Hindlimb muscle (tissue), 1 donor: ENCODE measurements around the gene ZNF17. TPM values are rescaled to one million over a fixed set of nuclear protein-coding genes. Genes with fewer than 3 reads are reported as not detected.
"Not testable (repeated sequence)": the region's sequence is repeated elsewhere in the genome, so short reads cannot be mapped to it uniquely, and the experiment has no call there.

ENCODE experiments used
- DNase-seq: peaks from one replicate; pipeline ENCODE4 v3.0.0-alpha.2; 2013
- polyA plus RNA-seq: library from polyadenylated mRNA; unstranded; fragments of 120-200 nt; gene quantifications from one replicate; pipeline ENCODE4 v1.2.1, GENCODE V29; 2013; ENCODE audit not compliant: insufficient read length

ZNF17 gene
- 7.3 TPM for polyA plus RNA-seq

DNA sequence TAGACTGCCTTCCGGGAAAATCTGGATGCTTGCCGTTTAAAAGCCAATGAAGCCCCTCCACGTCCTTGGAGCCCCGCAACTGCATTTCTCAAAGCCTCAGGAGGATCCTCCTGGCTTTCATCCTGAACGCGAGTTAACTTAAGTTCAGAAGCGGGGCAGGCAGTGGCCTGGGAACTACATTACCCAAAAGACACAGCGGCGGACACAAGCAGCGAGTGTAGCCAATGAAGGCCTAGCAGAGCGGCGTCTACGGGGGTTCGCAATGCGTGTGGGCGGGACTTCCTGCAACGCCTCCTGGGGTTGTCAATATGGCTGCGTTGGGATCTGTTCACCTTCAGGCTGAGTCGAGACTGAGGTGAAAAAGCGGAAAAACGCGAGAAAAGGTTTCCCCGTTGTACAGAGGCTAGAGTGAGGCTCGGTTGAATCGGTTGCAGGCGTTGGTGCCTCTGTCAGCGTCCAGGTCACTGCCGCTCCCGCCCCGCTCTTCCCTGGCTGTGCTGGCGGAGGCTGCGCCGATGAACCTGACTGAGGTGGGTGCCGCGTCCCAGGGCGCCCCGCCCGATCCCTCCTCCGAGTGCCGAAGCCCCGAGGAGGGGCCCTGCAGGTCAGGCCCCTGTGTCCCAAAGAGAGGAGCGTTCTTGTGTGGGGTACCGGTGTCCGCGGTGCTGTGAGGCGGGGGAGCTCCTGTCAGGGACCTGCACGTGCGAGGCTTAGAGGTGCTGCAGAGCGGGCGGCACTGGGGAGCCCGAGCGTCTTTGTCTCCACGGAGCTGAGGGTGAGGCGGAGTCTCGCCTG lies at the start of gene ZNF17:
TSS of gene ZNF17 (plus strand) at position 285 of the 795 bp plus-strand sequence. CDS start 2,455 bp downstream, outside the sequence.
- peak; percentile 94 for DNase-seq

DNA sequence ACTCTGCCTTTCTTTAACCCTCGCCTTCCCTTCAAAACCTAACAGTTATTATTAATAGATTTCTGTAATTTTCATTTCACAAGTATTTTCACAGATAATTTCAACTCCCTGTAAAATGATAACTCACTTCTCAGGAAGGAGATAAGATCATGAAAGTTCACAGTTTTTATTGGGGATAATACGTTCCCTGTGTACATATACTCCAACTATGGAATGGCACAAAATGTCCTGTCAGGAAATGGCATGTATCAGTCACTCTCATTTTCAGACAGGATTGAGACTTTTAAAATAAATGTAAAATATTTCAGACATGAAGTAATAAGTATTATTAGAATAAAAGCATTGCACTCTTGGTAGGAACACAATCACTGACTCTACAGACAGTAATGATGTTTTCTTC lies 48.5 kb upstream of the ZNF17 start:
- no peak for DNase-seq

DNA sequence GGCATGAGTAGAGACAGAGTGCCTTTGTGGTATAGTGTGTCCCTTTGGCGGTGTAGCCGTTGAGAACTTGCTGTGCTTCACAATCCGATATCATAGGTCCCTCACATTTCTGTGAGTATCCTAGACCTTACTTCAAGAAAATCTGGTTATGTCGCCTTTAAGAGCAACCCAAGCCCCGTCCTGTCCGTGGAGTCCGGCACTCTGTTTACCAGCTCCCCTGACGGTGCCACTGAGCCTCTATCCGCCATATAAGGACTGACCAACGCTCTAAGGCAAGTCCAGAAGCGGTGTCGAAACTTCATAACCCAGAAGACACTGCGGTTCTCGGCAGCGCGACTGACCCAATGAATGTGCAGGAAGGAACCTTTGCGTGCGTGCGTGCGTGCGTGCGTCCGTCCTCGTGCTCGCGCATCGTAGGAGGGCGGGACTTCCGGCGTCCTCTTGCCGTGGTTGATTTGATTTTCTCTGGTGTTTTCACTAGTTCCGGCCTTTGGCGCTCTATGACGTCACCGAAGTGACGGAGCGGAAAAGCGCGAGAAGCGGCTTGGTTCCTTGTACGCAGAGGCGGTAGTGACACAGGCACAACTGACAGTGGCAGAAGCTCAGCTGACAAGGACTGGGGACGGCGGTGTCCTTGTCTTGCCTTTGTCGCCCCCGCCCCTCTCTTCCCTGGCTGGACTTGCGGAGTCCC lies 47.8 kb upstream of the ZNF17 start, which contains the start of the genes TRAPPC2B and ZNF547:
TSS of gene TRAPPC2B (plus strand) at position 555 of the 691 bp plus-strand sequence. CDS start 1,283 bp downstream, outside the sequence.
TSS of gene ZNF547 (plus strand) at position 555 of the 691 bp plus-strand sequence. CDS start 5,005 bp downstream, outside the sequence.
- DNase-seq, result peak; percentile 100

DNA sequence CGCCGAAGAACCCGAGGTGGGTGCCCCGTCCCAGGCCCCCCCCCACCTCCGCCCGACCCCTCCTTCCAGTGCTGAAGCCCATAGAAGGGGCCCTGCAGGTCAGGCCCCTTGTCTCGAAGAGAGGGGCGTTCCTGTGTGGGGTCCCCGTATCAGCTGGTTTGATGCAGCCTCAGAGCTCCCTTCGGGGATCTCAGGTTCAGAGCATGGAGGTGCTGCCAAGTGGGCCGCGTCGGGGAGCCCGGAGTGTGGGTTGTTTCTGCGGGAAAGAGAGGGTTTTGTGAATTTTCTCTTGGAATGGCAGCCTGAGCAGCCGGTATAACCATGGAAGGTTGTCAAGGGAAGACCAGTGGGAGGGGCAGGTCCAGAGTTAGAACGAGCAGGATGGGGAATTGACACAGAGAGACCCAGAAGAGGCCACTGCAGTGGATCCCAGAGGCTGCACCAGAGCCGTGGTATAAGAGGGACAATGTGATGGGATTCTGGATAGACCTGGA lies 47.2 kb upstream of the ZNF17 start:
- peak; percentile 27 for DNase-seq

DNA sequence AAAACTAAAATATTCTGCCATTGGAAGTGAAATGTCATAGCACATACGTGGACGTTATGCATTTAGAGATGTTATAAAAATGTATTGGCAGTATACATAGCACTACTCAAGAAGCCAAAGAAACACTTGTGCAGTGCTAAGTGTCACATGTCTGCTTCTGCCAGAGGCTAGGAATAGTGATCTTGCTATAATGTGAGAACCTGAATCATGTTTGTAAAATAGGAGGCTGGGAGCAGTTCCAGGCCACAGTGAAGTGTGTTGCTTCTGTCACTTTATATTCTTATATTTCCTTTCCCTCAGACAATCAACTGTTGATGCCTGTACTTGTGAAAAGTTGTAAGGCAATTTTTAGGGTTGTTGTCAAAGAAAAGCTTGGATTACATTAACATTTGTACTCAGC lies 44.2 kb upstream of the ZNF17 start:
- DNase-seq, result no peak

DNA sequence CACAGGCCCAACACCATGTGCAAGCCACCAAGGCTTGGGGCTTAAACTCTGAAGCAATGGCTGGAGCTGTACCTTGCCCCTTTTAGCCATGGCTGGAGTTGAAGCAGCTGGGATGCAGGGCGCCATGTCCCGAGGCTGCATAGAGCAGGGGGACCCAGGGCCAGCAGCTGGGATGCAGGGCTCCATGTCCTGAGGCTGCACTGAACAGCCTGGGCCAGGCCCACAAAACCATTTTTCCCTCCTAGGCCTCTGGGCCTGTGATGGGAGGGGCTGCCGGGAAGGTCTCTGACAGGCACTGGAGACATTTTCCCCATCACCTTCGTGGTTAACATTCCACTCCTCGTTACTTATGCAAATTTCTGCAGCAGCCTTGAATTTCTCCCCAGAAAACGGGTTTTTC lies 36.8 kb upstream of the ZNF17 start:
- no peak for DNase-seq

DNA sequence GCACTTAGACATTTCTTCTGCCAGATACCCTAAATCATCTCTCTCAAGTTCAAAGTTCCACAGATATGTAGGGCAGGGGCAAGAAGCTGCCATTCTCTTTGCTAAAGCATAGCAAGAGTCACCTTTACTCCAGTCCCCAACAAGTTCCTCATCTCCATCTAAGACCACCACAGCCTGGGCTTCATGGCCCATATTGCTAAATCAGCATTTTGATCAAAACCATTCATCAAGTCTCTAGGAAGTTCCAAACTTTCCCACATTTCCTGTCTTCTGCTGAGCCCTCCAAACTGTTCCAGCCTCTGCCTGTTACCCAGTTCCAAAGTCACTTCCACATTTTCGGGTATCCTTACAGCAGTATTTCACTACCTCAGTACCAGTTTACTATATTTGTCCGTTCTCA lies 36.3 kb upstream of the ZNF17 start:
- not testable (repeated sequence) for DNase-seq

DNA sequence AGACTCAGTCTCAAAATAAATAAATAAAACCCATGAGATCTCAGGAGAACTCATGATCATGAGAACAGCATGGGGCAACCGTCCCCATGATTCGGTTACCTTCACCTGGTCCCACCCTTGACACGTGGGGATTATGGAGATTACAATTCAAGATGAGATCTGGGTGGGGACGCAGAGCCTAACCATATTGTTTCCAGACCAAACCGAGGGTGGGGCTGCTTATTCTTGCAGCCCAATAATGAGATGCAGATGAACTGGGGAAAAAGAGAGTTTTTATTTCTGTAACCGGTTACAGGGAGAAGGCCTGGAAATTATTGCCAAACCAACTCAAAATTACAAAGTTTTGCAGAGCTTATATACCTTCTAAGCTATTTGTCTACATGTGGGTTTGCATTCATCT lies 34.8 kb upstream of the ZNF17 start:
- no peak for DNase-seq

DNA sequence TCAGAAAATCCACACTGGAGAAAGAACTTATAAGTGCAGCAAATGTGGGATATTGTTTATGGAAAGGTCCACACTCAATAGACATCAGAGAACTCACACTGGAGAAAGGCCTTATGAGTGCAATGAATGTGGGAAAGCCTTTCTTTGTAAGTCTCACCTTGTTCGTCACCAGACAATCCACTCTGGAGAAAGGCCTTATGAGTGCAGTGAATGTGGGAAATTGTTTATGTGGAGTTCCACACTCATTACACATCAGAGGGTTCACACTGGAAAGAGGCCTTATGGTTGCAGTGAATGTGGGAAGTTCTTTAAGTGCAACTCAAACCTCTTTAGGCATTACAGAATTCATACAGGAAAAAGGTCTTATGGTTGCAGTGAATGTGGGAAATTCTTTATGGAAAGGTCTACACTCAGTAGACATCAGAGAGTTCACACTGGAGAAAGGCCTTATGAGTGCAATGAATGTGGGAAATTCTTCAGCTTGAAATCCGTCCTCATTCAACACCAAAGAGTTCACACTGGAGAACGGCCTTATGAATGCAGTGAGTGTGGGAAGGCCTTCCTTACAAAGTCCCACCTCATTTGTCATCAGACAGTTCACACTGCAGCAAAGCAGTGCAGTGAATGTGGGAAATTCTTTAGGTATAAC lies 33.3 kb upstream of the ZNF17 start:
- no peak for DNase-seq

DNA sequence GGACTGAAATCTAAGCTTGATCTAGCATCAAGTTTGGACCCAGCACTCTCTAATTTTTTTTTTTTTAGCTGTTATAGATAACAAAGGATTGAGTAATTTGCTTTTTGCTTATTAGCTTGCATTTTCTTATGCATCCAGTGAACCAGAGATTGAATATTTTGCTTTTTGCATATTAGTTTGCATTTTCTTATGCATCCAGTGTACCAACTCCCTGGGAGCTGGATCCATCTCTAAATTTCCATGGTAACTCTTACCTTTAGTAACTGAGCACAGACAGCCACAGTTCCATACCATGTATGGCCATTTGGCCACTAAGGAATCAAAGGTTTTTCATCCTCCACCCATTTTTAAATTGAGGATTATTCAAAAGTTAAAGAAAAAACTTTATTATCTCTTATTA lies 30.0 kb upstream of the ZNF17 start:
- no peak for DNase-seq

DNA sequence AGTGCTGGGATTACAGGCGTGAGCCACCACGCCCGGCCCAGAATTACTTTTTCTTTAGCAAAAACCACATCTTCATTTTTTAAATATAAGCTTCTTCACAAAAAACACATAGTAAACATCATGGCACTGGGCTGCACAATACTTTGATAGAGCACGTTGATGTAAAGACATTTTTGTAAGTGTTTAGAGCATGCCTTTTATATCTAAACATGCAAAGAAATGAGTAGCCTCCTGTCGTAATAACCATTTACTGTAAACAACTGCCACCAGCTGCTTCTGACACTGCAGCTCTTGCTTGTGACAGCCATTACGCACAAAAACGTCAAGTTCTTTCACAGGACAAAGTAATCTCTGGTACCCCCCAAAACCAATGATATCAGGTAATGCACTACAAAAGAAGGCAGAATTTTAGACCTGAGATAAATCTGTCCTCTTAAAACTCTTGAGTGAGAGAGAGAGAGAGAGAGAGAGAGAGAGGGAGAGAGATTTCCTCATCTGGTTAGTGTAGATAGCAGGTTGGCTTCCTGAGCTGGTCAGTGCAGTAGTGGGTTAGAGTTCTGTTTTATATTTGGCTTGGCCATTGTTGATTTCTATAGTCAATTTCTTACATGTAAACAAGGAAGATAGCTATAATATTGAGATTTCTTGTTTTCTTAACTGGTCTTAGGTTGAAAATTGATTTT lies 28.0 kb upstream of the ZNF17 start:
- no peak for DNase-seq

DNA sequence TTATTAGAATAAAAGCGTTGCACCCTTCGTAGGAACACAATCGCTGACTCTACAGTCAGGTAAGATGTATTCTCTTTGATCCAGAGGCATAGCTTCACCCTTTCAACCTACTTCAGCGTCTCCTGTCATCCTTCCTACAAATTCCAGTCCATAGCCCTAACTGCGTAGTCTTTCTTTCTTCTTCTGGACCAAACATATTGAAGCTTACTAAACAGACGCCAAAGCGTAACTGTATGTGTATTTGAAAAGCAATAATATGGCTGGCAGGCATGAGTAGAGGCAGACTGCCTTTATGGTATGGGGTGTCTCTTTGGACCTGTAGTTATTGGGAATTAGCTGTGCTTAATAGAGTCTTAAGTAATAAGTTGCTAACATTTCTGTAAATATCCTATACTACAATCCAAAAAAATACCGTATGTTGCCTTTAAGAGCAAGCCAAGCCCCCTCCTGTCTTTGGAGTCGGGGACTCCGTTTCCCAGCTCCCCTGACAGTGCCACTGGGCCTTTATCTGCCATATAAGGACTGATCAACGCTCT lies 21.7 kb upstream of the ZNF17 start:
- no peak for DNase-seq

DNA sequence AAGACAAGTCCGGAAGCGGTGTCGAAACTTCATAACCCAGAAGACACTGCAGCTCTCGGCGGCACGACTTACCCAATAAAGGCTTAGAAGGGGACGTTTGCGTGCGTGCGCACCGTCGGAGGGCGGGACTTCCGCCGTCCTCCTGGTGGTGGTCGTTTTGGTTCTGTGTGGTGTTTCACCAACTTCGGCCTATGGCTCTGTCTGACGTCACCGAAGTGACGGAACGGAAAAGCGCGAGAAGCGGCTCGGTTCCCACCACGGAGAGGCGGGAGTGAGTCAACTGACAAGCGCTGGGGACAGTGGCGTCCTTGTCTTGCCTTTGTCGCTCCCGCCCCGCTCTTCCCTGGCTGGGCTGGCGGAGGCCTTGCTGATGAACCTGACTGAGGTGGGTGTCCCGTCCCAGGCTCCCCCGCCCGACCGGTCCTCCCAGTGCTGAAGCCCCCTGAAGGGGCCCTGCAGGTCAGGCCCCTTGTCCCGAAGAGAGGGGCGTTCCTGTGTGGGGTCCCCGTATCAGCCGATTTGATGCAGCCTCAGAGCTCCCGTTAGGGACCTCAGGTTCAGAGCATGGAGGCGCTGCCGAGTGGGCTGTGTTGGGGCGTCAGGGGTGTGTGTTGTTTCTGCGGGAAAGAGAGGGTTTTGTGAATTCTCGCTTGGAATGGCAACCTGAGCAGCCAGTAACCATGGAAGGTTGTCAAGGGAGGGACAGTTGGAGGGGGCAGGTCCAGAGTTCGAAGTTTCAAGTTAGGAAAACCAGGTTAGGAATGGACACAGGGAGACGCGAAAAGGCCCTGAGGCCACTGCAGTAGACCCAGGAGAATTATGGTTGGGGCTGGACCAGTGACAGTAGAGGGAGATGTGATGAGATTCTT lies 21.0 kb upstream of the ZNF17 start, which contains the start of gene ZNF548:
TSS of gene ZNF548 (plus strand) at position 125 of the 869 bp plus-strand sequence. CDS start at position 371, 246 bp downstream.
- peak; percentile 98 for DNase-seq

DNA sequence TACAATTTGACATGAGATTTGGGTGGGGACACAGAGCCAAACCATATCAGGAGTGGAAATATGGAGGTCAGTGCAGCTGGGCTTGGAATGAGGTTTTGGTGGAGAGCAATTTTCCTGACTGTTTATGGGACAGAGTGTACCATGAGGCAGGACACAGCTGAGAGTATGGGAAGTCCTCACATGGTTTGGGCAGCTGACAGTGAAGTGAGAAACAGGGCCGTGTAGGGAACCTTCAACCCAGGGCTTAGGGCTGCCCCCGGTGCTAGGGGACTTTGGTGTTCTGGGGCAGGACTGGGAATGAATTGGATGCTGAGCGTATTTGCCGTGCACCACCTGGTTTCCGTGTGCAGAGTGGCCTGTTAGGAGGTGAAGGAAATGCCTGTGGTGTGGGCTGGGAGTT lies 15.3 kb upstream of the ZNF17 start:
- DNase-seq, result no peak

DNA sequence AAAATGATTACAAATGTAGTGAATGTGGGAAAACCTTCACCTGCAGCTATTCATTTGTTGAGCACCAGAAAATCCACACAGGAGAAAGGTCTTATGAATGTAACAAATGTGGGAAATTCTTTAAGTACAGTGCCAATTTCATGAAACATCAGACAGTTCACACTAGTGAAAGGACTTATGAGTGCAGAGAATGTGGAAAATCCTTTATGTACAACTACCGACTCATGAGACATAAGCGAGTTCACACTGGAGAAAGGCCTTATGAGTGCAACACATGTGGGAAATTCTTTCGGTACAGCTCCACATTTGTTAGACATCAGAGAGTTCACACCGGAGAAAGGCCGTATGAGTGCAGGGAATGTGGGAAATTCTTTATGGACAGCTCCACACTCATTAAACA lies 12.1 kb upstream of the ZNF17 start:
- no peak for DNase-seq

DNA sequence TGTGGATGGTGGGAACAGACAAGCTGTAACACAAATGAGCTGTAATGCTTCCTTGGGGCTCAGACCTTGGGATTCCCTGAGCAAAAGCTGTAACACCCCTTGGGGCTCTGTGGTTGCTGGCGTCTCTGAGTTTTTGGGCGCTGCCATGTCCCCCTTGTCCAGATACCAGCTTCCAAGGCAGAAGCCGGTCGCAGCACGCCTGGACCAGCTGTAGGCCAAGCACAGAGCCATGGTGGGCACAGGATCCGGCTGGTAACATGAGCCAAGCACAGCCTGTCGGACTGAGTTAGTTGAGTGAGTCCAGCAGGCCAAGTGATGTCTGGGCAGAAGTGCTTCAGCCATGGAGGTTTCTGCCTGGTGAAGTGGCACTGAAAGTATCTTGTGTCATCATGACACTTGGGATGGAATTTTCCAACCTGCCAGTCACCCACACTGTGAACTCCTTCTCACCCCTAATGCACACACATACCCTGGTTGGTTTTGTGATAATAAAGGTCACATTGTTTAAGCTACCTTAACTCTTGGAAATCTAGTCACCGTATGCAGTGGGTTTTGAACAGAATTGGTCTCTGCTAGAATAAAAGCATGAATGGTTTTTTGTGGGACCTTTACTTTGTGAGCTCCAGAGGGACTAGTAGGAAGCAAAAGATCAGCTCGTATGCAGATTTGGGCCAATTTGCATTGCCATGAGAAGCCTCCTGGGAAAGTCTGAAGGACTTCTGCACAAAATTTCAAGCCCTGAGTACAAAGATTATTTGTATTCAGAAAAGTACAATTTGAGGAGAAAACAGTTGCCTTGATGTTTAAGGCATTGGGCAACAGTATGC lies 7.0 kb upstream of the ZNF17 start:
- DNase-seq, result no peak

DNA sequence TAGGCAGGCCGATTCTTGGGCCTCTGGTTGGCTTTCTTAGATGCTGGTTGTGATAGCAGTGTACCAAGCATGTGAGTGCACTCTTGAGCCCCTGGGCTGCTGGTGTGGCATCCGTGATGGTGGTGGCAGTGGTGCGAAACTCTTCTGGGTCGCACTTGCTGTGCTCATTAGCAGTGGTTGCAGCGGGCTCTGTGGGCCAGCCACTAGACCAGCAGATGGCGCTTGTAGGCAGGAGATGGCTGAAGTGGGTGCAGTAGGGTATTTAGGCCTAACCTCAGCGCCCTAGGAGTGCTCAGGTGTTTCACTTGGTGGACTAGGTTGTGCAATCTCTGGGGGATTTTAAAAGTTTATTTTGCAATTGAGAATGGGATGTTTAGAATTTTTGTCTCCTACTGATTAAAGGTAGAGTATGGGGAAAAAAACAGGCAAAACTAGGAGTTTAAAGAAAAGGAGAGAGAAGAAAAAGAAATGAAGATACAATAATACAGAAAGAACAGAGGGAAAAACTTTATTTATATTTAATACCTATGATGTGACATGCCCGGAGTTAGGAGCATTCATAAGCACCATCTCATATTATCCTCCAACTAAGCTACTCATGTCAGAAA lies 4.3 kb upstream of the ZNF17 start:
- no peak for DNase-seq

DNA sequence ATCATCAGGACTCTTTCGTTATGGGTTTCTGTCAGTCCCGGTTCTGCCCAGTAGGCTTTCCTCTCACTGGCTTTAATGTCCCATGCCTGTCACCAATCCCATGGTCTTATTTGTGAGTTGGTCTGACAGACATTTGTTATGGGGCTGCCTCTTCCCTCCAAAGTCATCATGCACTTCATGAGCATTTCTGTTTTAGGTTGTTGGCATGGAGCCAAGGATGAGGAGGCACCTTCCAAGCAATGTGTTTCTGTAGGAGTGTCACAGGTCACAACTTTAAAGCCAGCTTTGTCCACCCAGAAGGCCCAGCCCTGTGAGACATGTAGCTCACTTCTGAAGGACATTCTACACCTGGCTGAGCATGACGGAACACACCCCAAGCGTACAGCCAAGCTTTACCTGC lies 8.5 kb downstream of the ZNF17 start:
- DNase-seq, result no peak

DNA sequence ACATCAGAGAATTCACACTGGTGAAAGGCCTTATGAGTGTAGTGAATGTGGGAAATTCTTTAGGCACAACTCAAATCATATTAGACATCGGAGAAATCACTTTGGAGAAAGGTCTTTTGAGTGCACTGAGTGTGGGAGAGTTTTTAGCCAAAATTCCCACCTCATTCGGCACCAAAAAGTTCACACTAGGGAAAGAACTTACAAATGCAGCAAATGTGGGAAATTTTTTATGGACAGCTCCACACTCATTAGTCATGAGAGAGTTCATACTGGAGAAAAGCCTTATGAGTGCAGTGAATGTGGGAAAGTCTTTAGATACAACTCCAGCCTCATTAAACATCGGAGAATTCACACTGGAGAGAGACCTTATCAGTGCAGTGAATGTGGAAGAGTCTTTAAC lies 10.1 kb downstream of the ZNF17 start:
- no peak for DNase-seq
